ENCODE results near the gene POP4.

The POP4 gene

GRCh38 chr19:29663861-29664752 lies 58.0 kb downstream of the POP4 start:
- no peak for DNase-seq (ENCODE audit: low read depth)

GRCh38 chr19:29664753-29665214 lies 58.7 kb downstream of the POP4 start:
- DNase-seq (ENCODE audit: low read depth): no peak

GRCh38 chr19:29665215-29665825 lies 59.2 kb downstream of the POP4 start, which contains the start of gene PLEKHF1:
Gene PLEKHF1, plus strand, starts transcription at chr19:29665461. Its CDS starts 8,379 bp downstream, at chr19:29673840.
- DNase-seq (ENCODE audit: low read depth): peak; percentile 62

- DNase-seq (ENCODE audit: low read depth): no peak
Measured at GRCh38 chr19:29665826-29666577, 59.9 kb downstream of the POP4 start.
